ENCODE results near the gene SELENOV. TPM values are rescaled to one million over a fixed set of nuclear protein-coding genes. Genes with fewer than 3 reads are reported as not detected.
A peak's percentile ranks its signal among the peaks of the same experiment; 100 is the strongest.

Gene SELENOV
- total and polyA plus RNA-seq, 9 of the 15 experiments (the other 6 are each of a cell fraction or from before 2014, with no cell fraction given) = 0.04 to 0.09 (median 0.06) TPM; not detected in 4

- TF ChIP-seq ZBTB43 (CRISPR knock-in tag; IDR thresholded peaks at IDR 0.05) (no peak), POLR2AphosphoS5 (IDR thresholded peaks at IDR 0.05; ENCODE audit: control insufficient read depth, insufficient read depth, low read depth, low read length) (0 out of 2 replicates have a peak, but pooled peaks have one; percentile 56), RB1 (IDR thresholded peaks at IDR 0.05; ENCODE audit: low read depth) (peak; percentile 79; the same call in 1 of the 2 replicates), TBL1XR1 (IDR thresholded peaks at IDR 0.05; ENCODE audit: low read length in 2 of 2) (peak in 1 of 2 experiments; percentile 43; a peak in 1 of 4 replicates), U2AF2 (optimal IDR thresholded peaks at IDR 0.05; ENCODE audit: low read depth, low read length) (no peak), HNRNPH1 (optimal IDR thresholded peaks at IDR 0.05; ENCODE audit: low read depth, low read length) (no peak), RBM17 (IDR thresholded peaks at IDR 0.05; ENCODE audit: borderline replicate concordance, low read depth, low read length) (no peak), ZBTB8A (IDR thresholded peaks at IDR 0.05; ENCODE audit: partially characterized antibody) (no peak), HNRNPLL (IDR thresholded peaks at IDR 0.05; ENCODE audit: low read depth, low read length, poor library complexity, severe bottlenecking) (peak; percentile 97)
Observed at GRCh38 chr19:39539518-39540332, 24.8 kb downstream of the SELENOV start, which contains the start of gene EID2 (continued).

All from K562 (cell line).